GM23338 (cell line): ENCODE measurements around the gene MYO15B. TPM values are rescaled to one million over a fixed set of nuclear protein-coding genes. Genes with fewer than 3 reads are reported as not detected.

Source experiments
- ATAC-seq: fragments of 200-7000 bp; cut with Tn5 transposase; 3 replicates; pipeline ENCODE4 v1.9.1; 2020
- DNase-seq: peaks from one replicate; pipeline ENCODE4 v3.0.0-alpha.2; 2015; ENCODE audit warnings: low spot score
- H2AFZ ChIP-seq: fragments of 200-600 bp; sonication (generic); 2 replicates; pipeline ENCODE4 v1.8.0; 2016; ENCODE audit warnings: antibody characterized with exemption, mild to moderate bottlenecking, moderate library complexity
- H3F3A ChIP-seq: fragments of 200-600 bp; sonication (generic); replicated peaks from 2 replicates; pipeline ENCODE4 v1.8.0; 2017; ENCODE audit warnings: antibody characterized with exemption, mixed run types, low read depth
- H3K27ac ChIP-seq: fragments of 200-600 bp; sonication (generic); 2 replicates; pipeline ENCODE4 v1.6.1; 2016; ENCODE audit warnings: low read depth
- H3K27me3 ChIP-seq: fragments of 200-600 bp; sonication (generic); 2 replicates; pipeline ENCODE4 v1.8.0; 2016; ENCODE audit warnings: mild to moderate bottlenecking, mixed run types, moderate library complexity; ENCODE audit not compliant: insufficient read depth
- H3K36me3 ChIP-seq: fragments of 200-600 bp; sonication (generic); 2 replicates; pipeline ENCODE4 v1.8.0; 2016; ENCODE audit warnings: mild to moderate bottlenecking; ENCODE audit not compliant: insufficient read depth
- H3K4me1 ChIP-seq: fragments of 200-600 bp; sonication (generic); 2 replicates; pipeline ENCODE4 v1.8.0; 2016; ENCODE audit warnings: mild to moderate bottlenecking, moderate library complexity; ENCODE audit not compliant: insufficient read depth
- H3K4me2 ChIP-seq: fragments of 200-600 bp; sonication (generic); 2 replicates; pipeline ENCODE4 v1.7.1; 2017; ENCODE audit warnings: mixed run types
- H3K4me3 ChIP-seq: fragments of 200-600 bp; sonication (generic); 2 replicates; pipeline ENCODE4 v1.6.1; 2016; ENCODE audit warnings: mixed run types
- H3K79me2 ChIP-seq: fragments of 200-600 bp; sonication (generic); replicated peaks from 2 replicates; pipeline ENCODE4 v1.8.0; 2017; ENCODE audit warnings: mild to moderate bottlenecking; ENCODE audit not compliant: insufficient read depth
- H3K9me2 ChIP-seq: fragments of 200-600 bp; sonication (generic); 2 replicates; pipeline ENCODE4 v1.8.0; 2017; ENCODE audit not compliant: insufficient read depth
- H4K20me1 ChIP-seq: fragments of 200-600 bp; sonication (generic); replicated peaks from 2 replicates; pipeline ENCODE4 v1.8.0; 2017; ENCODE audit warnings: mild to moderate bottlenecking; ENCODE audit not compliant: insufficient read depth
- H3K27ac Mint-ChIP-seq: 2 replicates; pipeline ENCODE4 v1.8.0; 2020; ENCODE audit warnings: inconsistent platforms, mild to moderate bottlenecking, moderate library complexity, mixed read lengths
- H3K27me3 Mint-ChIP-seq: 3 replicates; pipeline ENCODE4 v1.8.0; 2022; ENCODE audit warnings: low read depth, mild to moderate bottlenecking, moderate library complexity, mixed read lengths, inconsistent platforms; ENCODE audit not compliant: insufficient read depth, poor library complexity
- H3K36me3 Mint-ChIP-seq: 3 replicates; pipeline ENCODE4 v1.8.0; 2021; ENCODE audit warnings: low read depth, mild to moderate bottlenecking, inconsistent platforms, moderate library complexity, mixed read lengths
- H3K4me1 Mint-ChIP-seq: 3 replicates; pipeline ENCODE4 v1.8.0; 2020; ENCODE audit warnings: mild to moderate bottlenecking, inconsistent platforms, mixed read lengths
- H3K4me3 Mint-ChIP-seq: 3 replicates; pipeline ENCODE4 v1.8.0; 2021; ENCODE audit warnings: moderate library complexity, mild to moderate bottlenecking, inconsistent platforms, mixed read lengths
- H3K9me3 Mint-ChIP-seq: 3 replicates; pipeline ENCODE4 v1.8.0; 2020; ENCODE audit warnings: moderate library complexity, mild to moderate bottlenecking, inconsistent platforms, mixed read lengths
- CREB1 ChIP-seq: fragments of 250-450 bp; sonication (Bioruptor Pico); IDR thresholded peaks from 2 replicates; pipeline ENCODE4 v1.5.0; 2020; ENCODE audit warnings: low read depth, mild to moderate bottlenecking, moderate library complexity
- CTCF ChIP-seq, 2 experiments: fragments of 200-600 bp in 1 of 2; sonication (generic) in 1 of 2; conservative IDR thresholded peaks; 2 replicates each; pipeline versions ENCODE4 v1.5.1 to v1.6.1; 2016 to 2017; ENCODE audit warnings: antibody characterized with exemption in 2 of 2, low read depth in 2 of 2, mild to moderate bottlenecking in 2 of 2, moderate library complexity in 1 of 2
- EZH2 ChIP-seq: fragments of 200-600 bp; sonication (generic); IDR thresholded peaks from one replicate; pipeline ENCODE4 v1.8.0; 2017; ENCODE audit warnings: antibody characterized with exemption, mild to moderate bottlenecking, low read depth; ENCODE audit not compliant: unreplicated experiment
- EZH2phosphoT487 ChIP-seq: fragments of 200-600 bp; sonication (generic); IDR thresholded peaks from one replicate; pipeline ENCODE4 v1.8.1; 2018; ENCODE audit warnings: antibody characterized with exemption; ENCODE audit not compliant: unreplicated experiment
- JUNB ChIP-seq: IDR thresholded peaks from one replicate; pipeline ENCODE4 v1.6.1; 2016; ENCODE audit warnings: antibody characterized with exemption; ENCODE audit not compliant: unreplicated experiment
- NANOG ChIP-seq: IDR thresholded peaks from 2 replicates; pipeline ENCODE4 v1.6.1; 2016; ENCODE audit warnings: antibody characterized with exemption, borderline replicate concordance
- POLR2AphosphoS5 ChIP-seq: IDR thresholded peaks from 2 replicates; pipeline ENCODE4 v1.6.1; 2016; ENCODE audit warnings: antibody characterized with exemption, low read depth
- REST ChIP-seq: IDR thresholded peaks from one replicate; pipeline ENCODE4 v1.6.1; 2018; ENCODE audit warnings: antibody characterized with exemption; ENCODE audit not compliant: unreplicated experiment
- ZNF114 ChIP-seq: fragments of 250-450 bp; sonication (Bioruptor Pico); IDR thresholded peaks from 2 replicates; pipeline ENCODE4 v1.5.0; 2020; ENCODE audit warnings: mild to moderate bottlenecking, moderate library complexity
- ZNF331 ChIP-seq: fragments of 250-450 bp; sonication (Bioruptor Pico); IDR thresholded peaks from 2 replicates; pipeline ENCODE4 v1.5.0; 2020; ENCODE audit warnings: low read depth, mild to moderate bottlenecking, moderate library complexity
- polyA plus RNA-seq: library from polyadenylated mRNA; unstranded; fragments of >200 nt; fragmentation: Nextera tagmentation; extraction: Ambion mirVana; gene quantifications from 2 replicates; pipeline ENCODE4 v1.2.1, GENCODE V29; 2016
- total RNA-seq: library from RNA; depleted of rRNA; stranded (reverse); fragments of >200 nt; shearing (Covaris generic); gene quantifications from 2 replicates; pipeline ENCODE4 v1.2.3, GENCODE V29; 2014

The MYO15B gene
- total and polyA plus RNA-seq, 2 experiments from 2014 or later, result 6.6 to 12.4 TPM

DNA sequence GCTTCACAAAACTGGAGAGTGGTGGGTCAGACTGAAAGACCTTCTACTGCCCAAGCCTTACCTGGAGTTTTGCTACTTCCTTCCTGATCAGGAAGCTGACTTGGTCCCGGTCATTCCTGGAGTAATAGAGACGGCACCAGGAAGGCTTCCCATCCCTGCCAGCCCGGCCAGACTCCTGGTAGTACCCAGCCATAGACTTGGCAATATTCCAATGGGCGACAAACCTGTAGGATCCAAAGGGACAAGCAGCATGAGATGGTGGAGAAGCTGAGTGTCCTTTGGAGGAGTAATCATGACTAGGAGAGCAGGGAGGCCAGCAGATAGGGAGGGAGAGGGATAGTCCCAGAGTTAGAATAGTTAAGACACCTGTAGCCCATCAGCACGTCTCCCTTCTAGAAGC is 70.6 kb downstream of the MYO15B start (continued):
- no peak for TF ChIP-seq REST
- TF ChIP-seq ZNF331 (CRISPR knock-in tag), result no peak
- no peak for TF ChIP-seq JUNB

DNA sequence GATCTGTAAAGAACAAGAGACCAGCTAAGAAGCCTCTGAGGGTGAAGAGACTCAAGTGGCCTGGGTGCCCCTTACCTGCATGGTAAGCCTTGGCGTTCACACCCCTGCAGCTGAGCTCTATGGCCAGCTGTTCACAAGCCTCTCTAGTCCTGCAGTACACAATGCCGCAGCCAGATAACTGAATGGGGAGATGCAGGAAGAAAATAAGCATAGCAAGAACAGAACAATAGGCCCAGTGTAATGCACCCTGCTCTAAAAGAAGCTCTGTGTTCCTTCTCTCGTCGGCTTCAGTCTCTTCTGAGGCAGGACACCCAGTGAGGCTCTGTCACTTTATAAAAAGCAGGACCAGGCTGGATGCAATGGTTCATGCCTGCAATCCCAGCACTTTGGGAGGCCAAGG is 73.9 kb downstream of the MYO15B start:
- no peaks in the 10 kb centered on the region for H3K9me2 ChIP-seq
- Mint-ChIP-seq H3K9me3 (no peaks in the 10 kb centered on the region), H3K4me3 (no peak overlapping the region), H3K36me3 (peaks cover 38% of the 10 kb centered on the region), H3K27ac (no peak overlapping the region), H3K27me3 (no peaks in the 10 kb centered on the region), H3K4me1 (peaks cover 5% of the 10 kb centered on the region; the same call in 2 of the 3 replicates)
- no peak overlapping the region for H3K27ac ChIP-seq
- H3K4me2 ChIP-seq, result no peak overlapping the region
- no peaks in the 10 kb centered on the region for H3K36me3 ChIP-seq
- H3K4me1 ChIP-seq, result peaks cover 6% of the 10 kb centered on the region; the same call in 1 of the 2 replicates
- peaks cover 16% of the 10 kb centered on the region for H3K79me2 ChIP-seq
- peaks cover 4% of the 10 kb centered on the region; the same call in 1 of the 2 replicates for H4K20me1 ChIP-seq
- ATAC-seq (no peak), DNase-seq (no peak)
- no peaks in the 10 kb centered on the region for H3F3A ChIP-seq
- H3K4me3 ChIP-seq, result no peak overlapping the region
- H3K27me3 ChIP-seq, result no peaks in the 10 kb centered on the region
- no peak overlapping the region for H2AFZ ChIP-seq
- TF ChIP-seq EZH2phosphoT487 (no peak), REST (no peak), CREB1 (CRISPR knock-in tag) (no peak), CTCF (conservative IDR thresholded peaks at IDR 0.05; ENCODE audit: low read depth in 2 of 2) (no peak), ZNF331 (CRISPR knock-in tag) (no peak), ZNF114 (CRISPR knock-in tag) (no peak), EZH2 (no peak), POLR2AphosphoS5 (no peak), NANOG (no peak)
